PC-9 (cell line): ENCODE measurements around the gene IL16. TPM values are rescaled to one million over a fixed set of nuclear protein-coding genes. Genes with fewer than 3 reads are reported as not detected.

Source experiments
- BruUV-seq: library from RNA; stranded (reverse); fragments of 400-500 nt; replicated peaks from 2 replicates; lab custom pipeline; 2021; lab: Mats Ljungman, UMichigan
- CTCF ChIA-PET: fragments of 300-600 bp; sonication (Branson Sonifier 250); formaldehyde crosslinking; loops from one replicate; lab custom pipeline; 2022; ENCODE audit warnings: antibody characterized with exemption; lab: Charles Lee
- POLR2A ChIA-PET: fragments of 300-600 bp; sonication (Branson Sonifier 250); formaldehyde crosslinking; loops from one replicate; lab custom pipeline; 2022; ENCODE audit warnings: antibody characterized with exemption; ENCODE audit not compliant: unreplicated experiment; lab: Charles Lee
- DNase-seq, 2 experiments: peaks; one replicate each; pipeline versions ENCODE4 v3.0.0 to v3.0.0-alpha.2; 2015 to 2022; ENCODE audit warnings: mixed read lengths in 1 of 2
- H2AFZ ChIP-seq: fragments of 200-600 bp; sonication (generic); 2 replicates; pipeline ENCODE4 v1.8.1; 2017; ENCODE audit warnings: antibody characterized with exemption
- H3F3A ChIP-seq: fragments of 200-600 bp; sonication (generic); 2 replicates; pipeline ENCODE4 v1.8.1; 2017; ENCODE audit warnings: antibody characterized with exemption, mild to moderate bottlenecking, low read depth; ENCODE audit not compliant: insufficient read depth
- H3K27ac ChIP-seq: fragments of 200-600 bp; sonication (generic); 2 replicates; pipeline ENCODE4 v1.6.1; 2016; ENCODE audit warnings: mixed run types
- H3K27me3 ChIP-seq: fragments of 200-600 bp; sonication (generic); 2 replicates; pipeline ENCODE4 v1.6.1; 2016; ENCODE audit warnings: low read depth, mixed run types; ENCODE audit not compliant: insufficient read depth
- H3K36me3 ChIP-seq: fragments of 200-600 bp; sonication (generic); 2 replicates; pipeline ENCODE4 v1.6.1; 2016; ENCODE audit warnings: low read depth, mixed run types
- H3K4me1 ChIP-seq: fragments of 200-600 bp; sonication (generic); replicated peaks from 2 replicates; pipeline ENCODE4 v1.6.1; 2016; ENCODE audit warnings: mixed run types; ENCODE audit not compliant: insufficient read depth
- H3K4me2 ChIP-seq: fragments of 200-600 bp; sonication (generic); 2 replicates; pipeline ENCODE4 v1.6.1; 2017; ENCODE audit warnings: mixed run types
- H3K4me3 ChIP-seq: fragments of 200-600 bp; sonication (generic); 2 replicates; pipeline ENCODE4 v1.6.1; 2016; ENCODE audit warnings: mixed run types
- H3K79me2 ChIP-seq: fragments of 200-600 bp; sonication (generic); 2 replicates; pipeline ENCODE4 v1.6.1; 2017; ENCODE audit warnings: low read depth, mixed run types
- H3K9me2 ChIP-seq: fragments of 200-600 bp; sonication (generic); 2 replicates; pipeline ENCODE4 v1.8.1; 2017; ENCODE audit warnings: mild to moderate bottlenecking; ENCODE audit not compliant: insufficient read depth
- H3K9me3 ChIP-seq: fragments of 200-600 bp; sonication (generic); 2 replicates; pipeline ENCODE4 v1.8.1; 2016; ENCODE audit warnings: low read depth; ENCODE audit not compliant: insufficient read depth
- H4K20me1 ChIP-seq: fragments of 200-600 bp; sonication (generic); 2 replicates; pipeline ENCODE4 v1.8.1; 2017; ENCODE audit not compliant: insufficient read depth
- EZH2 ChIP-seq: fragments of 200-600 bp; sonication (generic); IDR thresholded peaks from 2 replicates; pipeline ENCODE4 v1.8.0; 2017; ENCODE audit warnings: antibody characterized with exemption, low read depth
- intact Hi-C: fragments of 100-400 bp; cut with micrococcal nuclease; formaldehyde crosslinking; loops from one replicate; pipeline ENCODE4 v1.10.0; 2022; ENCODE audit not compliant: unreplicated experiment
- total RNA-seq: library from RNA; stranded (reverse); gene quantifications from 2 replicates; pipeline ENCODE4 v1.2.3, GENCODE V29; 2021
- TF ChIP-seq, protein P1 (sequence below): fragments of 200-600 bp; sonication (generic); conservative IDR thresholded peaks from 2 replicates; pipeline ENCODE4 v1.6.1; 2017; ENCODE audit warnings: mixed run types, antibody characterized with exemption, mild to moderate bottlenecking, moderate library complexity

Gene IL16
- total RNA-seq, 1 experiment from 2014 or later, result 0.50 TPM

GRCh38 chr15:81361891-81362290 lies 165.2 kb downstream of the IL16 start:
- CTCF ChIA-PET, result no interaction called here
- intact Hi-C loops, result no loop called here
- Histone ChIP-seq H3K79me2 (no peaks in the 10 kb centered on the region), H3F3A (no peaks in the 10 kb centered on the region), H3K4me3 (no peak overlapping the region), H3K9me2 (no peaks in the 10 kb centered on the region), H3K4me2 (no peak overlapping the region), H3K36me3 (no peaks in the 10 kb centered on the region), H4K20me1 (no peaks in the 10 kb centered on the region; the same call in 1 of the 2 replicates), H3K27me3 (peaks cover 28% of the 10 kb centered on the region), H2AFZ (no peak overlapping the region), H3K9me3 (no peaks in the 10 kb centered on the region), H3K4me1 (no peaks in the 10 kb centered on the region), H3K27ac (no peak overlapping the region)
- no TSS peak for BruUV-seq
- no peak for DNase-seq
- TF ChIP-seq, protein P1, sequence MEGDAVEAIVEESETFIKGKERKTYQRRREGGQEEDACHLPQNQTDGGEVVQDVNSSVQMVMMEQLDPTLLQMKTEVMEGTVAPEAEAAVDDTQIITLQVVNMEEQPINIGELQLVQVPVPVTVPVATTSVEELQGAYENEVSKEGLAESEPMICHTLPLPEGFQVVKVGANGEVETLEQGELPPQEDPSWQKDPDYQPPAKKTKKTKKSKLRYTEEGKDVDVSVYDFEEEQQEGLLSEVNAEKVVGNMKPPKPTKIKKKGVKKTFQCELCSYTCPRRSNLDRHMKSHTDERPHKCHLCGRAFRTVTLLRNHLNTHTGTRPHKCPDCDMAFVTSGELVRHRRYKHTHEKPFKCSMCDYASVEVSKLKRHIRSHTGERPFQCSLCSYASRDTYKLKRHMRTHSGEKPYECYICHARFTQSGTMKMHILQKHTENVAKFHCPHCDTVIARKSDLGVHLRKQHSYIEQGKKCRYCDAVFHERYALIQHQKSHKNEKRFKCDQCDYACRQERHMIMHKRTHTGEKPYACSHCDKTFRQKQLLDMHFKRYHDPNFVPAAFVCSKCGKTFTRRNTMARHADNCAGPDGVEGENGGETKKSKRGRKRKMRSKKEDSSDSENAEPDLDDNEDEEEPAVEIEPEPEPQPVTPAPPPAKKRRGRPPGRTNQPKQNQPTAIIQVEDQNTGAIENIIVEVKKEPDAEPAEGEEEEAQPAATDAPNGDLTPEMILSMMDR, result no peak
- POLR2A ChIA-PET, result no interaction called here

DNA sequence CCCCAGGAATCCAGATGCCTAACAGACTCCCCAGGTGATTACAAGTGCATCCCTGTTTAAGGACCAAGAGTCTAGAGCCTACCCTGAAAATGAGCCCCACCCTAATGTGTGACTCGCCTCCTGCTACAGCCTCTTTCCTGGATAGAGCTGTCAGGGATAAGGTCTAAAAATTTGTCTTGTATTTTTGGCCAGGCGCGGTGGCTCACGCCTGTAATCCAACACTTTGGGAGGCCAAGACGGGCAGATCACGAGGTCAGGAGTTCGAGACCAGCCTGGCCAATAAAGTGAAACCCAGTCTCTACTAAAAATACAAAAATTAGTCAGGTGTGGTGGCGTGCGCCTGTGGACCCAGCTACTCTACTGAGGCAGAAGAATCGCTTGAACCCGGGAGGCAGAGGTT lies 166.1 kb downstream of the IL16 start:
- H3K4me2 ChIP-seq, result no peak overlapping the region
- H3K9me2 ChIP-seq, result no peaks in the 10 kb centered on the region
- TF ChIP-seq, protein P1, result no peak
- TF ChIP-seq EZH2, result no peak
- H3K9me3 ChIP-seq, result no peaks in the 10 kb centered on the region
- CTCF ChIA-PET, result no interaction called here
- no peak overlapping the region for H2AFZ ChIP-seq
- DNase-seq, result no peak
- POLR2A ChIA-PET, result no interaction called here
- H3K4me3 ChIP-seq, result no peak overlapping the region
- no TSS peak for BruUV-seq
- H3K27me3 ChIP-seq, result peaks cover 26% of the 10 kb centered on the region
- H3K27ac ChIP-seq, result no peak overlapping the region
- H4K20me1 ChIP-seq, result no peaks in the 10 kb centered on the region; the same call in 1 of the 2 replicates
- no peaks in the 10 kb centered on the region for H3K79me2 ChIP-seq
- no peaks in the 10 kb centered on the region for H3K4me1 ChIP-seq
- no peaks in the 10 kb centered on the region for H3F3A ChIP-seq
- intact Hi-C loops, result no loop called here
- H3K36me3 ChIP-seq, result no peaks in the 10 kb centered on the region

DNA sequence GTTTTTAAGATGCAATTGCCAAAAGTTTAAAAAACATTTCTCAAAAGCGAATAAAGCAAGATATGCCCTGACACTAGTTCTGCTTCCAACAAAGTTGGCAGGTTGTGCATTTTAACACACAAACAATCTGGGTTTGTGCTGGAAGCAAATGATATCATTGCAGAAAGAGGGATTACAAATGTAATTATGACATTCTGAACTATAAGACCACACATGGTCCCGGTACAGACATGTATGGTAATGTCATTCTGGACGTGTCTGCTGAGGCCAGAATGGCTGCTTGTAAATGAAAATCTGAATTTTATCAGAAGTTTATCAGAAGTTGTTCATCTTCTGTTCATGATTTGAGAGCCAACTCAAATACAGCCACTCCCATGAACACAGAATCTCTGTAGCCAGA lies 166.6 kb downstream of the IL16 start:
- Histone ChIP-seq H3K4me1 (no peaks in the 10 kb centered on the region), H2AFZ (no peak overlapping the region), H3K4me2 (no peak overlapping the region), H4K20me1 (no peaks in the 10 kb centered on the region; the same call in 1 of the 2 replicates), H3K27me3 (peaks cover 21% of the 10 kb centered on the region), H3K9me2 (no peaks in the 10 kb centered on the region), H3K36me3 (no peaks in the 10 kb centered on the region), H3K4me3 (no peak overlapping the region), H3K27ac (no peak overlapping the region), H3F3A (no peaks in the 10 kb centered on the region), H3K79me2 (no peaks in the 10 kb centered on the region), H3K9me3 (no peaks in the 10 kb centered on the region)
- intact Hi-C loops, result no loop called here
- ChIA-PET CTCF (no interaction called here), POLR2A (no interaction called here)
- no peak for DNase-seq
- TF ChIP-seq EZH2, result no peak
- TF ChIP-seq, protein P1, result no peak
- BruUV-seq, result no TSS peak

Other genes with a start within 250 kb of the IL16 start
- gene MESD, start 207.1 kb upstream of the IL16 start, total RNA-seq, result 21.9 and 22.8 TPM in 2 replicates
- 14.9 and 18.2 TPM in 2 replicates for gene TLNRD1, start 196.0 kb upstream of the IL16 start, total RNA-seq
- gene CFAP161, start 62.6 kb upstream of the IL16 start, total RNA-seq, result 1.4 and 2.0 TPM in 2 replicates
- gene STARD5, start 127.3 kb downstream of the IL16 start, total RNA-seq, result 0.41 and 0.80 TPM in 2 replicates
- not detected in 2 replicates for gene TMC3, start 177.3 kb downstream of the IL16 start, total RNA-seq